Right lobe of liver (tissue), 6 donors: ENCODE measurements around the gene TGFB2. TPM values are rescaled to one million over a fixed set of nuclear protein-coding genes. Genes with fewer than 3 reads are reported as not detected.

Source experiments
- ATAC-seq, 4 donors: fragments of 200-7000 bp; cut with Tn5 transposase; one replicate each; pipeline ENCODE4 v1.9.1; 2020; ENCODE audit warnings: mild to moderate bottlenecking in 4 of 4, moderate library complexity in 4 of 4
- DNase-seq, 3 donors: peaks; one replicate each; pipeline ENCODE4 v3.0.0-alpha.2; 2020
- H3K27ac ChIP-seq, 3 donors: fragments of 200-600 bp; one replicate each; pipeline ENCODE4 v1.8.0; 2022
- H3K27me3 ChIP-seq, 2 donors: fragments of 200-600 bp; one replicate each; pipeline ENCODE4 v1.8.0; 2022
- H3K36me3 ChIP-seq, 4 donors: fragments of 200-600 bp; sonication (generic) in 1 of 4; one replicate each; pipeline versions ENCODE4 v1.5.1 to v1.8.0; 2017 to 2022; ENCODE audit warnings: control low read depth in 1 of 4
- H3K4me1 ChIP-seq, 4 donors: fragments of 200-600 bp; sonication (generic) in 1 of 4; one replicate each; pipeline versions ENCODE4 v1.5.1 to v1.8.0; 2017 to 2022; ENCODE audit warnings: control low read depth in 1 of 4
- H3K4me3 ChIP-seq, 3 donors: fragments of 200-600 bp; one replicate each; pipeline ENCODE4 v1.8.0; 2022
- H3K9me3 ChIP-seq, 4 donors: fragments of 200-600 bp; sonication (generic) in 1 of 4; one replicate each; pipeline versions ENCODE4 v1.5.1 to v1.8.0; 2017 to 2022; ENCODE audit warnings: control low read depth in 1 of 4
- CTCF ChIP-seq, 4 donors: fragments of 200-600 bp in 3 of 4; fragments of 450-650 bp in 1 of 4; IDR thresholded peaks; one replicate each; pipeline versions ENCODE4 v1.5.1 to v1.8.0; 2016 to 2022; ENCODE audit warnings: antibody characterized with exemption in 4 of 4, mild to moderate bottlenecking in 2 of 4
- POLR2A ChIP-seq: fragments of 450-650 bp; IDR thresholded peaks from one replicate; pipeline ENCODE4 v1.6.1; 2017; ENCODE audit warnings: antibody characterized with exemption, mild to moderate bottlenecking
- WGBS: methylation state at CpG from one replicate; pipeline ENCODE4 v1.1.6; 2018; ENCODE audit warnings: low coverage, low lambda C conversion rate; ENCODE audit not compliant: insufficient coverage; ENCODE audit errors: missing lambda C conversion rate; 5-methylcytosine and 5-hydroxymethylcytosine counted together
- intact Hi-C, 2 donors: fragments of 100-400 bp; cut with DNase I; formaldehyde crosslinking; loops; one replicate each; pipeline versions ENCODE4 v1.11.2 to v1.14.1; 2022
- total RNA-seq, 6 experiments: library from RNA; depleted of rRNA in 2 of 6; stranded (reverse); fragments of >200 nt in 2 of 6; fragmentation: NEBNext Ultra II Directional in 3 of 6; extraction: Animal tissue kit (Norgen Biotek cat#: 25700) in 3 of 6; gene quantifications; one replicate each; pipeline versions ENCODE4 v1.1.0 to v1.2.4, GENCODE V29; 2016 to 2023
- donor health status: DM: no; HTN: yes; CAD: no.
- donor health status: DM: no; HTN: no; CAD: no.
- donor health status: DM: no; HTN: no; CAD: no.
- donor health status: DM: no; HTN: yes; CAD: no.
- donor health status: DM: no; HTN: yes; CAD: no.

Gene TGFB2
- total RNA-seq, 6 experiments from 2014 or later = 0.18 to 2.8 (median 0.34) TPM

GRCh38 chr1:218298398-218298797, 46.7 kb upstream of the TGFB2 start:
- WGBS = 83% methylated on average over 4 of the region's 4 CpGs

GRCh38 chr1:218299416-218299815, 45.7 kb upstream of the TGFB2 start:
- H3K9me3 ChIP-seq = no peaks in the 10 kb centered on the region
- ATAC-seq = peak; percentile 36 to 56 (median 42)
- intact Hi-C loops = no loop called here
- H3K36me3 ChIP-seq = no peaks in the 10 kb centered on the region
- DNase-seq = no peak
- WGBS = 76% methylated on average over 2 of the region's 2 CpGs
- no peaks in the 10 kb centered on the region for H3K27me3 ChIP-seq
- H3K4me1 ChIP-seq = no peaks in the 10 kb centered on the region
- no peak overlapping the region for H3K4me3 ChIP-seq
- TF ChIP-seq POLR2A = no peak
- TF ChIP-seq CTCF (IDR thresholded peaks at IDR 0.05) = peak; percentile 21 to 45 (median 39)
- H3K27ac ChIP-seq = no peak overlapping the region

More at GRCh38 chr1:218298398-218298797, 46.7 kb upstream of the TGFB2 start:
- no peak overlapping the region for H3K4me3 ChIP-seq
- DNase-seq = no peak
- H3K9me3 ChIP-seq = no peaks in the 10 kb centered on the region
- TF ChIP-seq POLR2A (no peak), CTCF (IDR thresholded peaks at IDR 0.05) (no peak)
- no peaks in the 10 kb centered on the region for H3K4me1 ChIP-seq
- no peak overlapping the region for H3K27ac ChIP-seq
- no peak for ATAC-seq
- H3K27me3 ChIP-seq = no peaks in the 10 kb centered on the region
- no peaks in the 10 kb centered on the region for H3K36me3 ChIP-seq
- intact Hi-C loops = no loop called here

GRCh38 chr1:218301217-218301616, 43.9 kb upstream of the TGFB2 start:
- Histone ChIP-seq H3K27me3 (no peaks in the 10 kb centered on the region), H3K9me3 (no peaks in the 10 kb centered on the region), H3K27ac (no peak overlapping the region), H3K4me1 (no peaks in the 10 kb centered on the region), H3K4me3 (no peak overlapping the region), H3K36me3 (peaks cover 0 to 1% (median 0%) of the 10 kb centered on the region in 4 donors)
- DNase-seq (no peak), ATAC-seq (no peak)
- 100% methylated on average over 1 of the region's 1 CpG for WGBS
- no peak for TF ChIP-seq CTCF (IDR thresholded peaks at IDR 0.05)
- intact Hi-C loops = no loop called here

- 100% methylated on average over 3 of the region's 3 CpGs for WGBS
- no peaks in the 10 kb centered on the region for H3K4me1 ChIP-seq
- H3K27me3 ChIP-seq = no peaks in the 10 kb centered on the region
- H3K36me3 ChIP-seq = peaks cover 0 to 3% (median 0%) of the 10 kb centered on the region in 4 donors
- no peak overlapping the region for H3K27ac ChIP-seq
- intact Hi-C loops = no loop called here
- H3K9me3 ChIP-seq = no peaks in the 10 kb centered on the region
- DNase-seq (no peak), ATAC-seq (no peak)
- no peak for TF ChIP-seq CTCF (IDR thresholded peaks at IDR 0.05)
- TF ChIP-seq POLR2A = no peak
- no peak overlapping the region for H3K4me3 ChIP-seq
Observed at GRCh38 chr1:218302155-218302554, 43.0 kb upstream of the TGFB2 start.
